ENCODE data around the gene LAMTOR1. TPM values are rescaled to one million over a fixed set of nuclear protein-coding genes. Genes with fewer than 3 reads are reported as not detected.
"Not testable (repeated sequence)": the region's sequence is repeated elsewhere in the genome, so short reads cannot be mapped to it uniquely, and the experiment has no call there.

LAMTOR1 gene
- polyA plus RNA-seq (2013, experiment 1 of 2): 118 TPM
- 114 TPM for polyA plus RNA-seq (2013, experiment 2 of 2)

GRCh38 chr11:72102946-72103753 is at the start of gene LAMTOR1:
LAMTOR1 (minus strand) TSS chr11:72103297; CDS start chr11:72103224, 73 bp downstream.
- Histone ChIP-seq H3K4me1 (ENCODE audit: insufficient read depth, low read length) (peaks cover 6% of the 10 kb centered on the region; the same call in 1 of the 2 replicates), H3K27me3 (ENCODE audit: insufficient read depth, low read length) (no peaks in the 10 kb centered on the region), H3K4me3 (ENCODE audit: low read length) (peak within 1 kb of the TSS; percentile 96), H3K9me3 (ENCODE audit: insufficient read depth, low read depth, low read length) (no peaks in the 10 kb centered on the region), H3K36me3 (ENCODE audit: insufficient read depth, low read length) (peaks cover 29% of the 10 kb centered on the region), H3K9ac (ENCODE audit: low read depth, low read length) (peak within 1 kb of the TSS; percentile 97), H3K27ac (ENCODE audit: low read depth, low read length) (peak within 1 kb of the TSS; percentile 95)
- 5% methylated on average over 64 of the region's 64 CpGs for WGBS

DNA sequence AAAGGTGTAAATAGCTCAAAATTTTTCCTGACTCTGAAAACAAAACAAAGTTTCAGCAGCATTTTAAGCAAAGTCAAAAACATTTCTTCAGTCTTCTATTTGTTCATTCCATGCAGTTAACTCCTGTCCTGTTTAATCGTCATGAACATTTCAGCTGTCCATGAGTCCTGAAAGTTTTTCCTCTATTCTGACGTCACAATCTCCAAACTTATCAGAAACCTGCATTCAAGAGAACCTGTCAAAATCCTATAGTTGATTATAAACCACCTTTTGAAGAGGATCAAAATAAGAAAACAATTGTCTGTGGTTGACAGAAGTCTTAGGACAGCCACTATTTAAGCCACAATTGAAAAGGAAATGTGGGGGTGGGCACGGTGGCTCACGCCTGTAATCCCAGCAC is 47.8 kb upstream of the LAMTOR1 start:
- Histone ChIP-seq H3K9ac (ENCODE audit: low read depth, low read length) (no peak overlapping the region), H3K27me3 (ENCODE audit: insufficient read depth, low read length) (no peaks in the 10 kb centered on the region), H3K4me3 (ENCODE audit: low read length) (no peak overlapping the region), H3K4me1 (ENCODE audit: insufficient read depth, low read length) (no peaks in the 10 kb centered on the region), H3K27ac (ENCODE audit: low read depth, low read length) (no peak overlapping the region), H3K9me3 (ENCODE audit: insufficient read depth, low read depth, low read length) (no peaks in the 10 kb centered on the region), H3K36me3 (ENCODE audit: insufficient read depth, low read length) (no peaks in the 10 kb centered on the region)
- WGBS: 86% methylated on average over 4 of the region's 4 CpGs

DNA sequence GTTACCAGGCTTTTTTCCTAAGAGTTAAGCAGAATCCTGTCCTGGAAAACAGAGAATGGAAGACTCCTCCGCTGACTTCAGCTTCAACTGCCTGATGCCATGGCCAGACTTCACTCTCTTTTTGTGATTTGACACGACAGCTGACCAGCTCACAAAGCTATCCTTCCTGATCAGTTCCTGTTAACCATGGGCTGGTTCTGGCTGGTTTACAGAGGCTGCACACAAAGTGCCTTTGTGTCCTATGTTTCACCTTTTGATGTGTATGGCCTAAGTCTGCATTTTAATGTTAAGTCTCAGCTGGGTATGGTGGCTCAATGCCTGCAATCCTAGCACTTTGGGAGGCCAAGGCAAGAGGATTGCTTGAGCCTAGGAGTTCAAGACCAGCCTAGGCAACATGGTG is 43.5 kb upstream of the LAMTOR1 start:
- Histone ChIP-seq H3K9me3 (ENCODE audit: insufficient read depth, low read depth, low read length) (no peaks in the 10 kb centered on the region), H3K9ac (ENCODE audit: low read depth, low read length) (no peak overlapping the region), H3K4me1 (ENCODE audit: insufficient read depth, low read length) (no peaks in the 10 kb centered on the region), H3K4me3 (ENCODE audit: low read length) (no peak overlapping the region), H3K36me3 (ENCODE audit: insufficient read depth, low read length) (no peaks in the 10 kb centered on the region), H3K27ac (ENCODE audit: low read depth, low read length) (no peak overlapping the region), H3K27me3 (ENCODE audit: insufficient read depth, low read length) (no peaks in the 10 kb centered on the region)
- 46% methylated on average over 2 of the region's 2 CpGs for WGBS

DNA sequence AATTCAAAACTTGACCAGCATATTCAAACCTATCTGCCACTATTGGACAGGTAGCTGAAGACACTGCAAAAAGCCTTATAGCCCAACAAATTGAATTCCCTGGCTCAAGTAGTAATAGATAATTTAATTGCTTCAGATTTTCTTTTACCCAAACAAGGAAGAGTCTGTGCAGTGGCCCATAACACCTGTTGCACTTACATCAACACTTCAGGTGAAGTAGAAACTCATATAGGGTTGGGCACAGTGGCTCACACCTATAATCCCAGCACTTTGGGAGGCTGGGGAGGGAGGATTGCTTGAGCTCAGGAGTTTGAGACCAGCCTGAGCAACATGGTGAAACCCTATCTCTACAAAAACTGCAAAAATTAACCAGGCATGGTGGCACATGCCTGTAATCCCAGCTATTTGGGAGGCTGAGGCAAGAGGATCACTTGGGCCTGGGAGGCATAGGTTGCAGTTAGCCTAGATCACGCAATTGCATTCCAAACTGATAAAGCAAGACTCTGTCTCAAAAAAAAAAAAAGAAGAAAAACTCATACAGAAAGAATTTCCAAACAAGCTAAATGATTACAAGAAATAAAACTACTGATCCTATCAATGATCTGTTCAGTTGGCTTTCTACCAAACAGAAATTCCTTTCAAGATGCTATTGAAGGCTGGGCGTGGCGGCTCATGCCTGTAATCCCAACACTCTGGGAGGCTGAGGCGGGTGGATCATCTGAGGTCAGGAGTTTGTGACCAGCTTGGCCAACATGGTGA is 41.9 kb upstream of the LAMTOR1 start:
- H3K9me3 ChIP-seq (ENCODE audit: insufficient read depth, low read depth, low read length): no peaks in the 10 kb centered on the region
- no peaks in the 10 kb centered on the region for H3K36me3 ChIP-seq (ENCODE audit: insufficient read depth, low read length)
- H3K4me3 ChIP-seq (ENCODE audit: low read length): no peak overlapping the region
- no peaks in the 10 kb centered on the region for H3K27me3 ChIP-seq (ENCODE audit: insufficient read depth, low read length)
- no peak overlapping the region for H3K9ac ChIP-seq (ENCODE audit: low read depth, low read length)
- 95% methylated on average over 4 of the region's 4 CpGs for WGBS
- H3K4me1 ChIP-seq (ENCODE audit: insufficient read depth, low read length): no peaks in the 10 kb centered on the region
- H3K27ac ChIP-seq (ENCODE audit: low read depth, low read length): no peak overlapping the region

- no CpG with 5 or more reads among the region's 1 CpG for WGBS
Measured at GRCh38 chr11:72142543-72142942, 39.4 kb upstream of the LAMTOR1 start.

GRCh38 chr11:72142086-72142485 is 39.0 kb upstream of the LAMTOR1 start:
- WGBS: 56% methylated on average over 1 of the region's 1 CpG

More at GRCh38 chr11:72142543-72142942, 39.4 kb upstream of the LAMTOR1 start:
- H3K9ac ChIP-seq (ENCODE audit: low read depth, low read length); H3K36me3 ChIP-seq (ENCODE audit: insufficient read depth, low read length); H3K4me1 ChIP-seq (ENCODE audit: insufficient read depth, low read length); H3K9me3 ChIP-seq (ENCODE audit: insufficient read depth, low read depth, low read length); H3K27ac ChIP-seq (ENCODE audit: low read depth, low read length); H3K27me3 ChIP-seq (ENCODE audit: insufficient read depth, low read length); H3K4me3 ChIP-seq (ENCODE audit: low read length): not testable (repeated sequence)

GRCh38 chr11:72141066-72141465 is 38.0 kb upstream of the LAMTOR1 start:
- no peaks in the 10 kb centered on the region for H3K9me3 ChIP-seq (ENCODE audit: insufficient read depth, low read depth, low read length)
- WGBS: 77% methylated on average over 2 of the region's 3 CpGs
- H3K4me3 ChIP-seq (ENCODE audit: low read length): no peak overlapping the region
- H3K27ac ChIP-seq (ENCODE audit: low read depth, low read length): no peak overlapping the region
- H3K36me3 ChIP-seq (ENCODE audit: insufficient read depth, low read length): no peaks in the 10 kb centered on the region
- H3K27me3 ChIP-seq (ENCODE audit: insufficient read depth, low read length): no peaks in the 10 kb centered on the region
- H3K4me1 ChIP-seq (ENCODE audit: insufficient read depth, low read length): no peaks in the 10 kb centered on the region
- H3K9ac ChIP-seq (ENCODE audit: low read depth, low read length): no peak overlapping the region

More at GRCh38 chr11:72142086-72142485, 39.0 kb upstream of the LAMTOR1 start:
- not testable (repeated sequence) for H3K36me3 ChIP-seq (ENCODE audit: insufficient read depth, low read length); H3K9me3 ChIP-seq (ENCODE audit: insufficient read depth, low read depth, low read length); H3K4me1 ChIP-seq (ENCODE audit: insufficient read depth, low read length); H3K27ac ChIP-seq (ENCODE audit: low read depth, low read length); H3K27me3 ChIP-seq (ENCODE audit: insufficient read depth, low read length); H3K4me3 ChIP-seq (ENCODE audit: low read length); H3K9ac ChIP-seq (ENCODE audit: low read depth, low read length)

DNA sequence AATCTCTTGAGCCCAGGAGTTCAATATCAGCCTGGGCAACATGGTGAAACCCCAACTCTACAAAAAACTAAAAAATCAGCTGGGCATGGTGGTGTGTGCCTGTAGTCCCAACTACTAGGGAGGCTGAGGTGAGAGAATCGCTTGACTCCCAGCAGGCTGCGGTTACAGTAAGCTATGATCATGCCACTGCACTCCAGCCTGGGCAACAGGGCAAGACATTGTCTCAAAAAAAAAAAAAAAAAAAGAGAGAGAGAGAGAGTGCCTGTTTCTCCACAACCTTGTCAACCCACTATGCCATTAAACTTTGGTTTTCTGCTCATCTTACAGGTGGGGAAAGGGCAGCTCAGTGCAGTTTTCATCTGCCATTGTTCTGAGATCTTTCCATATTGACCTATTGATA is 37.6 kb upstream of the LAMTOR1 start:
- Histone ChIP-seq H3K9ac (ENCODE audit: low read depth, low read length) (no peak overlapping the region), H3K4me1 (ENCODE audit: insufficient read depth, low read length) (no peaks in the 10 kb centered on the region), H3K4me3 (ENCODE audit: low read length) (no peak overlapping the region), H3K27ac (ENCODE audit: low read depth, low read length) (no peak overlapping the region), H3K9me3 (ENCODE audit: insufficient read depth, low read depth, low read length) (no peaks in the 10 kb centered on the region), H3K27me3 (ENCODE audit: insufficient read depth, low read length) (no peaks in the 10 kb centered on the region), H3K36me3 (ENCODE audit: insufficient read depth, low read length) (no peaks in the 10 kb centered on the region)
- 88% methylated on average over 2 of the region's 2 CpGs for WGBS

DNA sequence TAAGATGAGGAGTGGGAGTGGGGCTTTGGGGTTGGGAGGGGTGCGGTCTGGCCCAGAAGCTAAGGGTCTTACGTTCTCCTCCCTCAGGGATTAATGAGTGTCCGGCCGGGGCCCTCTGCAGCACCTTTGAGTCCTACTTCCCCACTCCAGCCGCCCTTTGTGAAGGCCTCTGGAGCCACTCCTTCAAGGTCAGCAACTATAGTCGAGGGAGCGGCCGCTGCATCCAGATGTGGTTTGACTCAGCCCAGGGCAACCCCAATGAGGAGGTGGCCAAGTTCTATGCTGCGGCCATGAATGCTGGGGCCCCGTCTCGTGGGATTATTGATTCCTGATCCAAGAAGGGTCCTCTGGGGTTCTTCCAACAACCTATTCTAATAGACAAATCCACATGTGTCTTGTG is 36.4 kb upstream of the LAMTOR1 start:
- Histone ChIP-seq H3K36me3 (ENCODE audit: insufficient read depth, low read length) (no peaks in the 10 kb centered on the region), H3K27ac (ENCODE audit: low read depth, low read length) (no peak overlapping the region), H3K9ac (ENCODE audit: low read depth, low read length) (no peak overlapping the region), H3K9me3 (ENCODE audit: insufficient read depth, low read depth, low read length) (no peaks in the 10 kb centered on the region), H3K4me3 (ENCODE audit: low read length) (no peak overlapping the region), H3K4me1 (ENCODE audit: insufficient read depth, low read length) (no peaks in the 10 kb centered on the region), H3K27me3 (ENCODE audit: insufficient read depth, low read length) (no peaks in the 10 kb centered on the region)
- 95% methylated on average over 11 of the region's 11 CpGs for WGBS

GRCh38 chr11:72138821-72139390 is 35.8 kb upstream of the LAMTOR1 start:
- Histone ChIP-seq H3K4me3 (ENCODE audit: low read length) (no peak overlapping the region), H3K9me3 (ENCODE audit: insufficient read depth, low read depth, low read length) (no peaks in the 10 kb centered on the region), H3K27ac (ENCODE audit: low read depth, low read length) (no peak overlapping the region), H3K27me3 (ENCODE audit: insufficient read depth, low read length) (no peaks in the 10 kb centered on the region), H3K36me3 (ENCODE audit: insufficient read depth, low read length) (no peaks in the 10 kb centered on the region), H3K4me1 (ENCODE audit: insufficient read depth, low read length) (no peaks in the 10 kb centered on the region), H3K9ac (ENCODE audit: low read depth, low read length) (no peak overlapping the region)
- WGBS: 90% methylated on average over 10 of the region's 12 CpGs

- H3K27me3 ChIP-seq (ENCODE audit: insufficient read depth, low read length): peaks cover 16% of the 10 kb centered on the region
- no peak overlapping the region for H3K27ac ChIP-seq (ENCODE audit: low read depth, low read length)
- H3K9me3 ChIP-seq (ENCODE audit: insufficient read depth, low read depth, low read length): no peaks in the 10 kb centered on the region
- WGBS: 92% methylated on average over 4 of the region's 4 CpGs
- H3K4me1 ChIP-seq (ENCODE audit: insufficient read depth, low read length): no peaks in the 10 kb centered on the region
- no peak overlapping the region for H3K9ac ChIP-seq (ENCODE audit: low read depth, low read length)
- H3K36me3 ChIP-seq (ENCODE audit: insufficient read depth, low read length): no peaks in the 10 kb centered on the region
- no peak overlapping the region for H3K4me3 ChIP-seq (ENCODE audit: low read length)
Measured at GRCh38 chr11:72136684-72137262, 33.7 kb upstream of the LAMTOR1 start.
